Thoracic aorta (tissue), 2 donors: ENCODE data around the gene MMAB. TPM values are rescaled to one million over a fixed set of nuclear protein-coding genes. Genes with fewer than 3 reads are reported as not detected.

Experiments
- ATAC-seq: fragments of 150-250 bp; one replicate; pipeline ENCODE4 v1.8.0; 2017; ENCODE audit warnings: low read depth; ENCODE audit not compliant: insufficient number of reproducible peaks, low FRiP score
- DNase-seq: peaks from one replicate; pipeline ENCODE4 v3.0.0-alpha.2; 2020; ENCODE audit warnings: low spot score
- H3K27ac ChIP-seq, 2 donors: fragments of 200-600 bp; sonication (generic); 1 replicate in 1 of 2; 2 replicates in 1 of 2; pipeline ENCODE4 v1.5.1; 2016; ENCODE audit warnings: mild to moderate bottlenecking in 2 of 2, moderate library complexity in 2 of 2
- H3K27me3 ChIP-seq: fragments of 200-600 bp; sonication (generic); replicated peaks from 2 replicates; pipeline ENCODE4 v1.6.0; 2016; ENCODE audit warnings: mild to moderate bottlenecking; ENCODE audit not compliant: insufficient read depth
- H3K36me3 ChIP-seq: fragments of 200-600 bp; sonication (generic); one replicate; pipeline ENCODE4 v1.5.1; 2016
- H3K4me1 ChIP-seq, 2 donors: fragments of 200-600 bp; sonication (generic); 1 replicate in 1 of 2; 2 replicates in 1 of 2; pipeline versions ENCODE4 v1.5.1 to v1.6.0; 2016; ENCODE audit warnings: low read depth in 2 of 2, mild to moderate bottlenecking in 1 of 2; ENCODE audit not compliant: control insufficient read depth in 1 of 2
- H3K4me3 ChIP-seq: fragments of 200-600 bp; sonication (generic); 2 replicates; pipeline ENCODE4 v1.5.1; 2016; ENCODE audit warnings: mild to moderate bottlenecking
- H3K9me3 ChIP-seq: fragments of 200-600 bp; sonication (generic); 2 replicates; pipeline ENCODE4 v1.5.1; 2016
- CTCF ChIP-seq: fragments of 200-600 bp; sonication (generic); IDR thresholded peaks from one replicate; pipeline ENCODE4 v1.5.1; 2019; ENCODE audit warnings: antibody characterized with exemption
- total RNA-seq, 2 donors: library from RNA; depleted of rRNA; stranded (reverse); fragments of >200 nt; gene quantifications; one replicate each; pipeline versions ENCODE4 v1.1.0 to v1.2.3, GENCODE V29; 2016

The MMAB gene
- total RNA-seq, 2 donors from 2014 or later = 18.7 to 32.4 TPM

GRCh38 chr12:109617491-109617890, 44.2 kb upstream of the MMAB start:
- no peaks in the 10 kb centered on the region for H3K27me3 ChIP-seq
- no peak for TF ChIP-seq CTCF
- no peaks in the 10 kb centered on the region for H3K9me3 ChIP-seq
- no peak for ATAC-seq
- DNase-seq = no peak
- H3K4me1 ChIP-seq = no peaks in the 10 kb centered on the region
- H3K27ac ChIP-seq = no peak overlapping the region
- no peak overlapping the region for H3K4me3 ChIP-seq
- no peaks in the 10 kb centered on the region for H3K36me3 ChIP-seq

GRCh38 chr12:109615556-109616229, 42.4 kb upstream of the MMAB start:
- Histone ChIP-seq H3K4me1 (no peaks in the 10 kb centered on the region), H3K27ac (no peak overlapping the region)
- TF ChIP-seq CTCF = no peak

GRCh38 chr12:109613649-109614455, 40.5 kb upstream of the MMAB start:
- Histone ChIP-seq H3K36me3 (no peaks in the 10 kb centered on the region), H3K4me1 (no peaks in the 10 kb centered on the region), H3K4me3 (no peak overlapping the region), H3K9me3 (no peaks in the 10 kb centered on the region), H3K27ac (no peak overlapping the region), H3K27me3 (no peaks in the 10 kb centered on the region)
- TF ChIP-seq CTCF = no peak
- ATAC-seq (no peak), DNase-seq (no peak)

More at GRCh38 chr12:109615556-109616229, 42.4 kb upstream of the MMAB start:
- DNase-seq (no peak), ATAC-seq (no peak)
- no peaks in the 10 kb centered on the region for H3K36me3 ChIP-seq
- H3K4me3 ChIP-seq = no peak overlapping the region
- H3K27me3 ChIP-seq = no peaks in the 10 kb centered on the region
- no peaks in the 10 kb centered on the region for H3K9me3 ChIP-seq

- Histone ChIP-seq H3K27me3 (no peaks in the 10 kb centered on the region), H3K36me3 (no peaks in the 10 kb centered on the region), H3K27ac (no peak overlapping the region), H3K4me3 (no peak overlapping the region), H3K9me3 (no peaks in the 10 kb centered on the region), H3K4me1 (no peaks in the 10 kb centered on the region)
- TF ChIP-seq CTCF = no peak
- DNase-seq (no peak), ATAC-seq (no peak)
Measured at GRCh38 chr12:109612975-109613502, 39.7 kb upstream of the MMAB start.

- no peak for DNase-seq
- Histone ChIP-seq H3K4me1 (peaks cover 0 to under 1% of the 10 kb centered on the region in 2 donors), H3K4me3 (no peak overlapping the region), H3K27me3 (no peaks in the 10 kb centered on the region), H3K36me3 (no peaks in the 10 kb centered on the region), H3K27ac (no peak overlapping the region), H3K9me3 (no peaks in the 10 kb centered on the region)
- TF ChIP-seq CTCF = no peak
- ATAC-seq = no peak
Measured at GRCh38 chr12:109612003-109612402, 38.7 kb upstream of the MMAB start.
